HepG2 (cell line): ENCODE measurements around the gene SNRNP200. TPM values are rescaled to one million over a fixed set of nuclear protein-coding genes. Genes with fewer than 3 reads are reported as not detected.

Experiments used
- BORCS8-MEF2B ChIP-seq: sonication (generic); formaldehyde crosslinking; IDR thresholded peaks from 2 replicates; pipeline ENCODE4 v1.8.0; 2022; ENCODE audit warnings: mild to moderate bottlenecking, missing genetic modification reagents
- CENPT ChIP-seq: sonication (generic); formaldehyde crosslinking; IDR thresholded peaks from 2 replicates; pipeline ENCODE4 v1.8.0; 2022; ENCODE audit warnings: low read depth, mild to moderate bottlenecking, moderate library complexity, missing genetic modification reagents
- ELF3 ChIP-seq: IDR thresholded peaks from 2 replicates; pipeline ENCODE4 v1.6.1; 2016; ENCODE audit warnings: missing genetic modification reagents, missing compliant biosample characterization
- MAFK ChIP-seq, 2 experiments: IDR thresholded peaks in 1 of 2; conservative IDR thresholded peaks in 1 of 2; 2 replicates each; pipeline ENCODE4 v1.6.1; 2011; ENCODE audit warnings: improper control_type of control experiment in 2 of 2, low read length in 2 of 2
- MAZ ChIP-seq, 2 experiments: sonication (generic) in 1 of 2; formaldehyde crosslinking in 1 of 2; IDR thresholded peaks; 2 replicates each; pipeline versions ENCODE4 v1.5.0 to v1.6.1; 2012 to 2020; ENCODE audit warnings: low read depth in 2 of 2, mild to moderate bottlenecking in 2 of 2, borderline replicate concordance in 1 of 2, improper control_type of control experiment in 1 of 2, low read length in 1 of 2, missing genetic modification reagents in 1 of 2, moderate library complexity in 1 of 2
- NFE2L2 ChIP-seq: fragments of 150-350 bp; IDR thresholded peaks from 2 replicates; pipeline ENCODE4 v1.6.1; 2014; ENCODE audit warnings: low read length
- POLR2AphosphoS5 ChIP-seq: IDR thresholded peaks from 2 replicates; pipeline ENCODE4 v1.6.1; 2012; ENCODE audit warnings: low read depth, low read length
- SALL2 ChIP-seq: sonication (generic); formaldehyde crosslinking; IDR thresholded peaks from 2 replicates; pipeline ENCODE4 v1.8.1; 2023; ENCODE audit warnings: mild to moderate bottlenecking, missing genetic modification reagents, inconsistent platforms
- SMAD3 ChIP-seq: sonication (generic); formaldehyde crosslinking; IDR thresholded peaks from 2 replicates; pipeline ENCODE4 v1.4.0; 2020; ENCODE audit warnings: missing genetic modification reagents
- SMARCC2 ChIP-seq: fragments of 450-650 bp; IDR thresholded peaks from 2 replicates; pipeline ENCODE4 v1.6.1; 2017; ENCODE audit warnings: antibody characterized with exemption, mild to moderate bottlenecking
- SMYD3 ChIP-seq: sonication (generic); formaldehyde crosslinking; IDR thresholded peaks from 2 replicates; pipeline ENCODE4 v1.8.1; 2023; ENCODE audit warnings: mild to moderate bottlenecking, missing genetic modification reagents
- WIZ ChIP-seq: sonication (generic); formaldehyde crosslinking; IDR thresholded peaks from 2 replicates; pipeline ENCODE4 v1.5.1; 2020; ENCODE audit warnings: mild to moderate bottlenecking, missing genetic modification reagents
- ZBTB7B ChIP-seq: sonication (generic); formaldehyde crosslinking; IDR thresholded peaks from 2 replicates; pipeline ENCODE4 v1.4.0; 2020; ENCODE audit warnings: missing genetic modification reagents
- ZNF260 ChIP-seq: sonication (generic); formaldehyde crosslinking; IDR thresholded peaks from 2 replicates; pipeline ENCODE4 v1.4.0; 2020; ENCODE audit warnings: missing genetic modification reagents, low read depth, mild to moderate bottlenecking, borderline replicate concordance
- ZNF367 ChIP-seq: sonication (generic); formaldehyde crosslinking; IDR thresholded peaks from 2 replicates; pipeline ENCODE4 v1.4.0; 2020; ENCODE audit warnings: missing genetic modification reagents, borderline replicate concordance
- ZNF607 ChIP-seq: sonication (generic); formaldehyde crosslinking; IDR thresholded peaks from 2 replicates; pipeline ENCODE4 v1.5.1; 2020; ENCODE audit warnings: missing genetic modification reagents, mild to moderate bottlenecking, borderline replicate concordance
- ZNF883 ChIP-seq: sonication (generic); formaldehyde crosslinking; IDR thresholded peaks from 2 replicates; pipeline ENCODE4 v1.5.1; 2020; ENCODE audit warnings: mild to moderate bottlenecking, missing genetic modification reagents; ENCODE audit errors: not compliant biosample characterization
- ZSCAN31 ChIP-seq: sonication (generic); formaldehyde crosslinking; IDR thresholded peaks from 2 replicates; pipeline ENCODE4 v1.5.0; 2020; ENCODE audit warnings: low read depth, mild to moderate bottlenecking, missing genetic modification reagents
- polyA plus RNA-seq, 8 experiments: library from polyadenylated mRNA; depleted of rRNA in 3 of 8; stranded (reverse) in 7 of 8; unstranded in 1 of 8; fragments of >200 nt; fragmentation: Illumina TruSeq in 4 of 8; extraction: Trizol in 4 of 8; gene quantifications; 2 replicates each; pipeline versions ENCODE4 v1.2.1 to v1.2.3, GENCODE V29; 2011 to 2016; ENCODE audit warnings: low read depth in 4 of 8, missing spikeins in 1 of 8, mixed read lengths in 1 of 8; ENCODE audit not compliant: insufficient read depth in 1 of 8
- total RNA-seq, 5 experiments: library from RNA; depleted of rRNA; stranded (reverse); fragments of >200 nt; fragmentation: Illumina TruSeq; extraction: Trizol; gene quantifications; 2 replicates each; pipeline ENCODE4 v1.2.3, GENCODE V29; 2016; ENCODE audit warnings: low read depth in 1 of 5
- TF ChIP-seq, protein P1 (sequence below): IDR thresholded peaks from 2 replicates; pipeline ENCODE4 v1.6.1; 2016
- TF ChIP-seq, protein P2 (sequence below): sonication (generic); formaldehyde crosslinking; IDR thresholded peaks from 2 replicates; pipeline ENCODE4 v1.8.0; 2022; ENCODE audit warnings: low read depth, missing genetic modification reagents
- TF ChIP-seq, protein P3 (sequence below): sonication (generic); formaldehyde crosslinking; IDR thresholded peaks from 2 replicates; pipeline ENCODE4 v1.9.0; 2022; ENCODE audit warnings: missing genetic modification reagents, mild to moderate bottlenecking, borderline replicate concordance
- TF ChIP-seq, protein P4 (sequence below): sonication (generic); formaldehyde crosslinking; IDR thresholded peaks from 2 replicates; pipeline ENCODE4 v1.5.0; 2020; ENCODE audit warnings: missing genetic modification reagents, mild to moderate bottlenecking, borderline replicate concordance
- TF ChIP-seq, protein P5 (sequence below): sonication (generic); formaldehyde crosslinking; IDR thresholded peaks from 2 replicates; pipeline ENCODE4 v1.4.0; 2020; ENCODE audit warnings: missing genetic modification reagents

Gene SNRNP200
- total and polyA plus RNA-seq, 2 of the 13 experiments (the other 11 are each of a cell fraction or from before 2014, with no cell fraction given), result 99.0 to 232 TPM

DNA sequence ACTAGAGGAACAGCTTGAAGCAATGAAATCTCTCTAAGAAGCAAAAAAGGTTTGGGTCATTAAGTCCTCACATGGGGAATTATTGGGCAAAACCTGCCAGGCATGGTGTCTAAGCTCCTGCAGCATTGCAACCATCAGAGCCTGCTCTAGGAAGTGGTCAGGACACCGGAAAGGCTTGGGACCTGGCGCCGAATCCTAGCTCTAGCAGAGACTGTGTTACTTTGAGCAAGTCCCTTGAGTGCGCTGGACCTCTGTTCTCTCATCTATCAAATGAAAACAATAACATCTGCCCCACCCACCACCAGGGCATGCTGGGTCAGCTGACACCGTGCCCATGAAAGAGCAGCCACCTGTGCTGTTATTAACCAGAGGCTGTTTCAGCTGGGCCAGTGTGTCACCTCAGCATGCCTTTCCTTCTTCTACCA, 45.8 kb downstream of the SNRNP200 start (continued):
- TF ChIP-seq, protein P1, sequence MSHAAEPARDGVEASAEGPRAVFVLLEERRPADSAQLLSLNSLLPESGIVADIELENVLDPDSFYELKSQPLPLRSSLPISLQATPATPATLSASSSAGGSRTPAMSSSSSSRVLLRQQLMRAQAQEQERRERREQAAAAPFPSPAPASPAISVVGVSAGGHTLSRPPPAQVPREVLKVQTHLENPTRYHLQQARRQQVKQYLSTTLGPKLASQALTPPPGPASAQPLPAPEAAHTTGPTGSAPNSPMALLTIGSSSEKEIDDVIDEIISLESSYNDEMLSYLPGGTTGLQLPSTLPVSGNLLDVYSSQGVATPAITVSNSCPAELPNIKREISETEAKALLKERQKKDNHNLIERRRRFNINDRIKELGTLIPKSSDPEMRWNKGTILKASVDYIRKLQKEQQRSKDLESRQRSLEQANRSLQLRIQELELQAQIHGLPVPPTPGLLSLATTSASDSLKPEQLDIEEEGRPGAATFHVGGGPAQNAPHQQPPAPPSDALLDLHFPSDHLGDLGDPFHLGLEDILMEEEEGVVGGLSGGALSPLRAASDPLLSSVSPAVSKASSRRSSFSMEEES, result peak; percentile 70
- TF ChIP-seq, protein P2, sequence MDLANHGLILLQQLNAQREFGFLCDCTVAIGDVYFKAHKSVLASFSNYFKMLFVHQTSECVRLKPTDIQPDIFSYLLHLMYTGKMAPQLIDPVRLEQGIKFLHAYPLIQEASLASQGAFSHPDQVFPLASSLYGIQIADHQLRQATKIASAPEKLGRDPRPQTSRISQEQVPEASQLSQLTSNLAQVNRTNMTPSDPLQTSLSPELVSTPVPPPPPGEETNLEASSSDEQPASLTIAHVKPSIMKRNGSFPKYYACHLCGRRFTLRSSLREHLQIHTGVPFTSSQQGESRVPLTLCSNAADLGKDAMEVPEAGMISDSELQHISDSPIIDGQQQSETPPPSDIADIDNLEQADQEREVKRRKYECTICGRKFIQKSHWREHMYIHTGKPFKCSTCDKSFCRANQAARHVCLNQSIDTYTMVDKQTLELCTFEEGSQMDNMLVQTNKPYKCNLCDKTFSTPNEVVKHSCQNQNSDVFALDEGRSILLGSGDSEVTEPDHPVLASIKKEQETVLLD (CRISPR knock-in tag), result no peak
- TF ChIP-seq SMYD3 (0 out of 2 replicates have a peak, but pooled peaks have one; percentile 67), ZNF260 (CRISPR knock-in tag) (no peak), BORCS8-MEF2B (peak; percentile 75; the same call in 1 of the 2 replicates), SMAD3 (no peak), ZSCAN31 (no peak), MAZ (IDR thresholded peaks at IDR 0.05; ENCODE audit: borderline replicate concordance, low read depth, low read length) (no peak), MAZ (CRISPR knock-in tag; IDR thresholded peaks at IDR 0.05; ENCODE audit: low read depth) (0 out of 2 replicates have a peak, but pooled peaks have one; percentile 30), NFE2L2 (no peak), CENPT (CRISPR knock-in tag) (no peak), WIZ (no peak), ZBTB7B (CRISPR knock-in tag) (no peak), SALL2 (no peak), SMARCC2 (no peak), MAFK (conservative IDR thresholded peaks at IDR 0.05 in 1 of 2, IDR thresholded peaks at IDR 0.05 in 1 of 2; ENCODE audit: low read length in 2 of 2) (no peak), ZNF883 (CRISPR knock-in tag) (no peak), ELF3 (CRISPR knock-in tag) (peak; percentile 19; the same call in 1 of the 2 replicates), POLR2AphosphoS5 (peak; percentile 25; the same call in 1 of the 2 replicates), ZNF367 (no peak), ZNF607 (CRISPR knock-in tag) (0 out of 2 replicates have a peak, but pooled peaks have one; percentile 19)
- TF ChIP-seq, protein P3, sequence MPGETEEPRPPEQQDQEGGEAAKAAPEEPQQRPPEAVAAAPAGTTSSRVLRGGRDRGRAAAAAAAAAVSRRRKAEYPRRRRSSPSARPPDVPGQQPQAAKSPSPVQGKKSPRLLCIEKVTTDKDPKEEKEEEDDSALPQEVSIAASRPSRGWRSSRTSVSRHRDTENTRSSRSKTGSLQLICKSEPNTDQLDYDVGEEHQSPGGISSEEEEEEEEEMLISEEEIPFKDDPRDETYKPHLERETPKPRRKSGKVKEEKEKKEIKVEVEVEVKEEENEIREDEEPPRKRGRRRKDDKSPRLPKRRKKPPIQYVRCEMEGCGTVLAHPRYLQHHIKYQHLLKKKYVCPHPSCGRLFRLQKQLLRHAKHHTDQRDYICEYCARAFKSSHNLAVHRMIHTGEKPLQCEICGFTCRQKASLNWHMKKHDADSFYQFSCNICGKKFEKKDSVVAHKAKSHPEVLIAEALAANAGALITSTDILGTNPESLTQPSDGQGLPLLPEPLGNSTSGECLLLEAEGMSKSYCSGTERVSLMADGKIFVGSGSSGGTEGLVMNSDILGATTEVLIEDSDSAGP, result no peak; the same call in 1 of the 2 replicates
- TF ChIP-seq, protein P4, sequence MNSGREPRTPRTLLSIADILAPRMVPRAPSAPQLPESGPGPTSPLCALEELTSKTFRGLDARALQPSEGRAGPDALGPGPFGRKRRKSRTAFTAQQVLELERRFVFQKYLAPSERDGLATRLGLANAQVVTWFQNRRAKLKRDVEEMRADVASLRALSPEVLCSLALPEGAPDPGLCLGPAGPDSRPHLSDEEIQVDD (CRISPR knock-in tag), result no peak
- TF ChIP-seq, protein P5, sequence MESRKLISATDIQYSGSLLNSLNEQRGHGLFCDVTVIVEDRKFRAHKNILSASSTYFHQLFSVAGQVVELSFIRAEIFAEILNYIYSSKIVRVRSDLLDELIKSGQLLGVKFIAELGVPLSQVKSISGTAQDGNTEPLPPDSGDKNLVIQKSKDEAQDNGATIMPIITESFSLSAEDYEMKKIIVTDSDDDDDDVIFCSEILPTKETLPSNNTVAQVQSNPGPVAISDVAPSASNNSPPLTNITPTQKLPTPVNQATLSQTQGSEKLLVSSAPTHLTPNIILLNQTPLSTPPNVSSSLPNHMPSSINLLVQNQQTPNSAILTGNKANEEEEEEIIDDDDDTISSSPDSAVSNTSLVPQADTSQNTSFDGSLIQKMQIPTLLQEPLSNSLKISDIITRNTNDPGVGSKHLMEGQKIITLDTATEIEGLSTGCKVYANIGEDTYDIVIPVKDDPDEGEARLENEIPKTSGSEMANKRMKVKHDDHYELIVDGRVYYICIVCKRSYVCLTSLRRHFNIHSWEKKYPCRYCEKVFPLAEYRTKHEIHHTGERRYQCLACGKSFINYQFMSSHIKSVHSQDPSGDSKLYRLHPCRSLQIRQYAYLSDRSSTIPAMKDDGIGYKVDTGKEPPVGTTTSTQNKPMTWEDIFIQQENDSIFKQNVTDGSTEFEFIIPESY (CRISPR knock-in tag), result 0 out of 2 replicates have a peak, but pooled peaks have one; percentile 47
